Trophoblast cell (in vitro differentiated cells and primary cell): ENCODE data around the gene SAMD14.

ENCODE experiments used
- DNase-seq, 2 donors: peaks; one replicate each; pipeline ENCODE4 v3.0.0-alpha.2; 2016
- H2AFZ ChIP-seq: 2 replicates; pipeline ENCODE4 v1.6.1; 2013; ENCODE audit warnings: low read length, moderate library complexity, mild to moderate bottlenecking; ENCODE audit not compliant: insufficient read depth, poor library complexity
- H2AK5ac ChIP-seq: 2 replicates; pipeline ENCODE4 v1.6.1; 2013; ENCODE audit warnings: mild to moderate bottlenecking, low read length
- H2BK120ac ChIP-seq: 2 replicates; pipeline ENCODE4 v1.6.1; 2013; ENCODE audit warnings: low read length, mild to moderate bottlenecking, moderate library complexity; ENCODE audit not compliant: insufficient read depth, poor library complexity
- H2BK12ac ChIP-seq: 2 replicates; pipeline ENCODE4 v1.6.1; 2013; ENCODE audit warnings: mild to moderate bottlenecking, low read length, moderate library complexity
- H2BK5ac ChIP-seq: 2 replicates; pipeline ENCODE4 v1.6.1; 2013; ENCODE audit warnings: low read length, low read depth, moderate library complexity, mild to moderate bottlenecking; ENCODE audit not compliant: poor library complexity
- H3K14ac ChIP-seq: 2 replicates; pipeline ENCODE4 v1.6.1; 2013; ENCODE audit warnings: mild to moderate bottlenecking, low read length
- H3K18ac ChIP-seq: 2 replicates; pipeline ENCODE4 v1.6.1; 2013; ENCODE audit warnings: mild to moderate bottlenecking, low read length
- H3K23ac ChIP-seq: 2 replicates; pipeline ENCODE4 v1.6.1; 2013; ENCODE audit warnings: low read length
- H3K27ac ChIP-seq: 2 replicates; pipeline ENCODE4 v1.5.1; 2013; ENCODE audit warnings: low read depth, mild to moderate bottlenecking, inconsistent platforms, low read length, moderate library complexity
- H3K27me3 ChIP-seq: 2 replicates; pipeline ENCODE4 v1.6.1; 2013; ENCODE audit warnings: inconsistent platforms, mild to moderate bottlenecking, low read length, moderate library complexity; ENCODE audit not compliant: insufficient read depth
- H3K36me3 ChIP-seq, 2 experiments: 1 replicate in 1 of 2; 2 replicates in 1 of 2; pipeline ENCODE4 v1.6.1; 2013; ENCODE audit warnings: low read length in 2 of 2, mild to moderate bottlenecking in 2 of 2, moderate library complexity in 1 of 2; ENCODE audit not compliant: insufficient read depth in 2 of 2, control insufficient read depth in 1 of 2
- H3K4ac ChIP-seq: 2 replicates; pipeline ENCODE4 v1.6.1; 2013; ENCODE audit warnings: low read depth, mild to moderate bottlenecking, low read length, moderate library complexity
- H3K4me1 ChIP-seq, 2 experiments: 1 replicate in 1 of 2; 2 replicates in 1 of 2; pipeline ENCODE4 v1.6.1; 2013; ENCODE audit warnings: low read length in 2 of 2, mild to moderate bottlenecking in 2 of 2, moderate library complexity in 1 of 2; ENCODE audit not compliant: insufficient read depth in 2 of 2, control insufficient read depth in 1 of 2
- H3K4me2 ChIP-seq: 2 replicates; pipeline ENCODE4 v1.6.1; 2013; ENCODE audit warnings: inconsistent platforms, mild to moderate bottlenecking, low read length, moderate library complexity
- H3K4me3 ChIP-seq: 2 replicates; pipeline ENCODE4 v1.5.1; 2013; ENCODE audit warnings: mild to moderate bottlenecking, low read depth, low read length, inconsistent platforms
- H3K79me1 ChIP-seq: one replicate; pipeline ENCODE4 v1.6.1; 2013; ENCODE audit warnings: low read length
- H3K79me2 ChIP-seq: 2 replicates; pipeline ENCODE4 v1.6.1; 2013; ENCODE audit warnings: low read length, mild to moderate bottlenecking; ENCODE audit not compliant: control insufficient read depth, insufficient read depth, poor library complexity
- H3K9ac ChIP-seq: 2 replicates; pipeline ENCODE4 v1.6.1; 2013; ENCODE audit warnings: mild to moderate bottlenecking, low read length
- H3K9me3 ChIP-seq: 2 replicates; pipeline ENCODE4 v1.6.1; 2013; ENCODE audit warnings: low read depth, mild to moderate bottlenecking, control low read depth, inconsistent platforms, low read length; ENCODE audit not compliant: insufficient read depth
- H4K12ac ChIP-seq: 2 replicates; pipeline ENCODE4 v1.6.1; 2013; ENCODE audit warnings: low read depth, mild to moderate bottlenecking, low read length, moderate library complexity
- H4K8ac ChIP-seq: 2 replicates; pipeline ENCODE4 v1.6.1; 2013; ENCODE audit warnings: low read depth, mild to moderate bottlenecking, low read length, moderate library complexity
- H4K91ac ChIP-seq: one replicate; pipeline ENCODE4 v1.6.1; 2013; ENCODE audit warnings: low read depth, mild to moderate bottlenecking, low read length, moderate library complexity
- WGBS: extraction: QIAGEN DNeasy Blood & Tissue Kit; methylation state at CpG from one replicate; pipeline ENCODE4 v1.1.7; 2013; ENCODE audit warnings: missing lambda C conversion rate; ENCODE audit not compliant: insufficient read length, insufficient coverage; ENCODE audit errors: extremely low coverage; 5-methylcytosine and 5-hydroxymethylcytosine counted together

Gene SAMD14

DNA sequence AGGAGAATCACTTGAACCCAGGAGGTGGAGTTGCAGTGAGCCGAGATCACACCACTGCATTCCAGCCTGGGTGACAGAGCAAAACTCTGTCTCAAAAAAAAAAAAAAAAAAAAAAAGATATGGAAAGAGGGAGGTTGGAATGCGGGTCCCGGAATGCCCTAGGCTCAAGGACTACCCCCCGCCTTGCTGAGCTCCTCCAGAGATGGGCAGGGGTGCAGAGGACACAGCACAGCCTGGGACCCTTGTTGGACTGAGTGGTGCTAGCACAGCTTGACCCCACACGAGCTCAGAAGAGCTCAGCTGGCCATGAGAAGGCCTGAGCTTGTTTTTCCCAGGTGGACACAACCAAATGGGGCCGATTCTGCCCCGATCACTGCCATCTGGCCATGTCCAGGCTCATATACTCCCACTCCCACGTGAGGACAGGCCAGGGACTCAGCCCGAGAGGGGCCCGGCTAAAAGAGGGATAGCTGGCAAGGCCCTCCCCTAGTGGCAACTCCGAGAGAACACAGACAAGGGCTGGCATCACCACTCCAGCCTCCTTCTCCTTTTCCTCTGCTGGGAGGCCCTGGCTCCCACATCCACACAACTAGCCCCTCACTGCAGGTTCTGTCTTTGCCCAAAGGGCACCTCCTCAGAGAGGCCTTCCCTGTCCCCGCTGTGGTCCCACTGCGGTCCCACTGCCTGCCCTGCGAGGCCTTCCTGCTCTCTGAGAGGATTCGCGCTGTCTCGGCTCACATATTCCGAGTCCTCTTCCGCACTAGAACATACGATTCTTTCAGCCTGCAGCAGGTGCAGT lies 46.8 kb upstream of the SAMD14 start:
- Histone ChIP-seq H2BK120ac (peak overlapping the region; percentile 72), H2AFZ (peak overlapping the region; percentile 0), H2BK12ac (peak overlapping the region; percentile 65), H3K79me2 (no peaks in the 10 kb centered on the region), H3K4me3 (no peak overlapping the region), H4K91ac (peak overlapping the region; percentile 82), H3K14ac (peak overlapping the region; percentile 76), H4K8ac (peak overlapping the region; percentile 17), H3K27ac (peak overlapping the region; percentile 93), H3K4ac (peak overlapping the region; percentile 24), H3K27me3 (no peaks in the 10 kb centered on the region), H2AK5ac (peak overlapping the region; percentile 43), H3K36me3 (no peaks in the 10 kb centered on the region), H3K4me2 (no peak overlapping the region), H2BK5ac (peak overlapping the region; percentile 2), H3K23ac (no peak overlapping the region), H3K9ac (no peak overlapping the region), H3K4me1 (peaks cover 26 to 34% of the 10 kb centered on the region in 2 experiments), H3K18ac (peak overlapping the region; percentile 34), H3K79me1 (peaks cover 26% of the 10 kb centered on the region), H4K12ac (no peak overlapping the region), H3K9me3 (peaks cover 3% of the 10 kb centered on the region)
- no peak for DNase-seq
- no CpG with 5 or more reads among the region's 20 CpGs for WGBS

DNA sequence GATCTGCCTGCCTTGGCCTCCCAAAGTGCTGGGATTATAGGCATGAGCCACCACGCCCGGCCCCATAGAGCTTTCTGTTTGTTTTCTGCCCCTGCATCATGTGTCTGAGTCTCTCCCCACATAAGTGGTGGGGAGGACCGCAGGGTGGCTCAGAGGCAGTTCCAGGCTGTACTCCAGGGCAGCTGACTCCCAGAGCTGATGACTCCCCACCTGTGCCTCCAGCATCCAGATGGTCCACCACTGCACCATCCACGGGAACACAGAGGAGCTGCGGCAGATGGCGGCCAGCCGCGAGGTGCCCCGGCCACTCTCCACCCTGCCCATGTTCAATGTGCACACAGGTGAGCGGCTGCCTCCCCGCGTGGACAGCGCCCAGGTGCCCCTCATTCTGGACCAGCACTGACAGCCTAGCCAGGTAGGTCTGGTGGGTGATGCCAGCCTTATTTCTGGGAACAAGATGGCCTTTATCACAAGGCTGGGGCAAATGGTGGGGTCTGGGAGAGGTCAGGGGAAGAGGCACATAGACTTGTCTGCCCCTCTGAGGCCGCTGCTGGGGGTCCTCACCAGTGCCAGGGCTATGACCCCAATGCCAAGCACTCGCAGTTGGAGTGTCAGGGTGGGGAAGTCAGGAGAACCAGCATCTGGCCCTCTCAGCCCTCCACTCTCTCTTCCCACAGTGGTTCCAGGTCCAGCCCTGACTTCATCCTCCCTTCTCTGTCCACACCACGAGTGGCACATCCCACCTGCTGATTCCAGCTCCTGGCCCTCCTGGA lies 45.3 kb upstream of the SAMD14 start:
- no peak overlapping the region for H3K27ac ChIP-seq
- H3K18ac ChIP-seq = no peak overlapping the region
- H2BK5ac ChIP-seq = no peak overlapping the region
- H3K4me1 ChIP-seq = peaks cover 26 to 32% of the 10 kb centered on the region in 2 experiments
- no peak overlapping the region for H3K4me2 ChIP-seq
- H3K9ac ChIP-seq = no peak overlapping the region
- no peak for DNase-seq
- H4K12ac ChIP-seq = no peak overlapping the region
- H3K4ac ChIP-seq = no peak overlapping the region
- peak overlapping the region; percentile 9 for H2BK120ac ChIP-seq
- no peaks in the 10 kb centered on the region for H3K27me3 ChIP-seq
- H3K79me1 ChIP-seq = peaks cover 24% of the 10 kb centered on the region
- H2BK12ac ChIP-seq = peak overlapping the region; percentile 62
- no peaks in the 10 kb centered on the region for H3K79me2 ChIP-seq
- H2AFZ ChIP-seq = no peak overlapping the region
- no CpG with 5 or more reads among the region's 16 CpGs for WGBS
- H2AK5ac ChIP-seq = peak overlapping the region; percentile 4
- peak overlapping the region; percentile 70 for H4K91ac ChIP-seq
- H3K9me3 ChIP-seq = no peaks in the 10 kb centered on the region
- no peak overlapping the region for H4K8ac ChIP-seq
- peak overlapping the region; percentile 18 for H3K14ac ChIP-seq
- H3K4me3 ChIP-seq = no peak overlapping the region
- no peak overlapping the region for H3K23ac ChIP-seq
- no peaks in the 10 kb centered on the region for H3K36me3 ChIP-seq

DNA sequence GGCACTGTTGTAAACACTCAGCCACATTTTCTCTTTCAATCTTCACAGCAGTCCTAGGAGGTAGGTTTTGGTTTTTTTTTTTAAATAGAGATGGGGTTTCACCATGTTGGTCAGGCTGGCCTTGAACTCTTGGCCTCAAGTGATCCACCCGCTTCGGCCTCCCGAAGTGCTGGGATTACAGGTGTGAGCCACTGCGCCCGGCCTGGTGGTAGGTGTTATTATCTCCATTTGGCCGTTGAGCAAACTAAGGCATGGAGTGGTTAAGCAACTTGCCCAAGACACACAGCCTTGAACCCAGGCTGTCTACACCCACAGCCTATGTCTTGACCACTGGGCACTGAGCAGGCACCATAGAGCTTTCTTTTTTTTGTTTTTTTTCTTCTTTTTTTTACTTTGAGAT lies 44.5 kb upstream of the SAMD14 start:
- H3K4ac ChIP-seq = no peak overlapping the region
- no peak overlapping the region for H3K23ac ChIP-seq
- no CpG with 5 or more reads among the region's 6 CpGs for WGBS

DNA sequence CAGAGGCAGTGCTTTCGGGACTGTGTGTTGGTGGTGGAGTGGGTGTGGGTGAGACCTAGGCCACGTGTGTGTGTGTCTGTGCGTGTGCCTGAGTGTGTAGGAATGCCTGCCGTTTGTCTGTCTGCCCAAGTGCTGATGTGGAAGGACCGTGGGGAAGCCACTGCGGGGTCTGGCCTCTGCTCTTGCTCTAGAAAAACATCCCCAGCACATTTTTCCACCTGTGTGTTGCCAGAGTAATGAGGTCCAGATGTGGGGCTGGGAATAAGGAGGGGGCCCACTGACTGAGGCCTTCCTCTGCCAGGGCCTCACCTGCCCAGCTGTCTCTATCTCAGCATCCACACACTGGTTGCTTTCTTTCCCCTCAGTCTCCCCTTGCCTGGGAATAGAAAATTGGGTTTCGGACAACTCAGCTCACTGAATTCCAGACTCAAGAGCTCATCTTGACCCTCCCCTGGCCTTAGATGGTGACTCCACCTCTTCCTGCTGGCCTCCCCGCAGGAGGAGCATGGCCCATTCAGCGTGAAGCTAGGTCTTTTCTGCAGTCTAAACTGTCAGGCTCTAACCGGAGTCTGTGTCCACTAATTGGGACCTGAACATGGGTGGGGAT lies 43.5 kb upstream of the SAMD14 start:
- H3K4ac ChIP-seq = no peak overlapping the region
- H2AK5ac ChIP-seq = no peak overlapping the region
- no peak overlapping the region for H4K12ac ChIP-seq
- H3K36me3 ChIP-seq = no peaks in the 10 kb centered on the region
- H3K4me1 ChIP-seq = peaks cover 22 to 28% of the 10 kb centered on the region in 2 experiments
- no peak overlapping the region for H3K4me2 ChIP-seq
- H3K27ac ChIP-seq = peak overlapping the region; percentile 51
- WGBS = no CpG with 5 or more reads among the region's 10 CpGs
- H3K79me2 ChIP-seq = no peaks in the 10 kb centered on the region
- H3K23ac ChIP-seq = no peak overlapping the region
- H3K18ac ChIP-seq = no peak overlapping the region
- H3K4me3 ChIP-seq = no peak overlapping the region
- no peaks in the 10 kb centered on the region for H3K27me3 ChIP-seq
- no peaks in the 10 kb centered on the region for H3K9me3 ChIP-seq
- peak overlapping the region; percentile 59 for H4K91ac ChIP-seq
- peak overlapping the region; percentile 6 for H2AFZ ChIP-seq
- H3K9ac ChIP-seq = no peak overlapping the region
- H4K8ac ChIP-seq = peak overlapping the region; percentile 44
- no peak for DNase-seq
- peaks cover 20% of the 10 kb centered on the region for H3K79me1 ChIP-seq
- H2BK12ac ChIP-seq = peak overlapping the region; percentile 43
- peak overlapping the region; percentile 27 for H2BK120ac ChIP-seq
- peak overlapping the region; percentile 6 for H2BK5ac ChIP-seq
- no peak overlapping the region for H3K14ac ChIP-seq

More for the DNA sequence above, 44.5 kb upstream of the SAMD14 start:
- H3K18ac ChIP-seq = no peak overlapping the region
- no peak overlapping the region for H3K9ac ChIP-seq
- no peaks in the 10 kb centered on the region for H3K27me3 ChIP-seq
- no peak overlapping the region for H3K27ac ChIP-seq
- H3K14ac ChIP-seq = no peak overlapping the region
- H3K4me3 ChIP-seq = no peak overlapping the region
- peaks cover 26 to 32% of the 10 kb centered on the region in 2 experiments for H3K4me1 ChIP-seq
- no peak overlapping the region for H3K4me2 ChIP-seq
- H2AK5ac ChIP-seq = no peak overlapping the region
- H4K12ac ChIP-seq = no peak overlapping the region
- H3K36me3 ChIP-seq = no peaks in the 10 kb centered on the region
- DNase-seq = no peak
- no peak overlapping the region for H2BK5ac ChIP-seq
- H2AFZ ChIP-seq = no peak overlapping the region
- H4K91ac ChIP-seq = no peak overlapping the region
- no peaks in the 10 kb centered on the region for H3K79me2 ChIP-seq
- peaks cover 24% of the 10 kb centered on the region for H3K79me1 ChIP-seq
- no peaks in the 10 kb centered on the region for H3K9me3 ChIP-seq
- no peak overlapping the region for H2BK120ac ChIP-seq
- H4K8ac ChIP-seq = no peak overlapping the region
- no peak overlapping the region for H2BK12ac ChIP-seq
